GM19043 (cell line): Measurements from ENCODE around the gene ARHGAP26.
"Not testable (repeated sequence)": the region's sequence is repeated elsewhere in the genome, so short reads cannot be mapped to it uniquely, and the experiment has no call there.

Experiments
- ATAC-seq: cut with Tn5 transposase; IDR thresholded peaks from one replicate; pipeline ENCODE4 v1.9.1; 2021; ENCODE audit warnings: low read depth; ENCODE audit not compliant: unreplicated experiment

The ARHGAP26 gene

GRCh38 chr5:142920849-142921612 lies 150.9 kb downstream of the ARHGAP26 start:
- no peak for ATAC-seq

- no peak for ATAC-seq
These were observed 152.2 kb downstream of the ARHGAP26 start for GRCh38 chr5:142922223-142922952.

- ATAC-seq = no peak
These were observed 154.1 kb downstream of the ARHGAP26 start for GRCh38 chr5:142924135-142924883.

- ATAC-seq = no peak
These were observed 155.6 kb downstream of the ARHGAP26 start for GRCh38 chr5:142925795-142926194.

- ATAC-seq = no peak
These were observed 156.4 kb downstream of the ARHGAP26 start for GRCh38 chr5:142926549-142926948.

- ATAC-seq = not testable (repeated sequence)
These were observed 158.8 kb downstream of the ARHGAP26 start for GRCh38 chr5:142928999-142929398.

GRCh38 chr5:142929587-142929986 lies 159.4 kb downstream of the ARHGAP26 start:
- no peak for ATAC-seq

GRCh38 chr5:142930395-142931110 lies 160.4 kb downstream of the ARHGAP26 start:
- ATAC-seq = no peak

GRCh38 chr5:142931896-142932686 lies 161.9 kb downstream of the ARHGAP26 start:
- no peak for ATAC-seq

GRCh38 chr5:142934051-142934762 lies 164.0 kb downstream of the ARHGAP26 start:
- no peak for ATAC-seq

GRCh38 chr5:142935014-142935413 lies 164.8 kb downstream of the ARHGAP26 start:
- ATAC-seq = no peak

- ATAC-seq = no peak
These were observed 167.2 kb downstream of the ARHGAP26 start for GRCh38 chr5:142937374-142937773.

- no peak for ATAC-seq
These were observed 168.2 kb downstream of the ARHGAP26 start for GRCh38 chr5:142938266-142938880.

- no peak for ATAC-seq
These were observed 168.8 kb downstream of the ARHGAP26 start for GRCh38 chr5:142939006-142939405.

- ATAC-seq = no peak
These were observed 169.7 kb downstream of the ARHGAP26 start for GRCh38 chr5:142939884-142940283.

GRCh38 chr5:142941245-142941644 lies 171.1 kb downstream of the ARHGAP26 start:
- no peak for ATAC-seq

- ATAC-seq = no peak
These were observed 172.7 kb downstream of the ARHGAP26 start for GRCh38 chr5:142942901-142943300.

- no peak for ATAC-seq
These were observed 174.0 kb downstream of the ARHGAP26 start for GRCh38 chr5:142944140-142944539.

- ATAC-seq = no peak
These were observed 175.1 kb downstream of the ARHGAP26 start for GRCh38 chr5:142945321-142945720.
